Inflammatory macrophage treated with lipopolysaccharide for 1 hour (primary cell): ENCODE measurements around the gene SP140.
"Not testable (repeated sequence)": the region's sequence is repeated elsewhere in the genome, so short reads cannot be mapped to it uniquely, and the experiment has no call there.

Experiments
- DNase-seq, 2 donors: peaks; one replicate each; pipeline ENCODE4 v3.0.0-alpha.2; 2020 to 2022

The SP140 gene

DNA sequence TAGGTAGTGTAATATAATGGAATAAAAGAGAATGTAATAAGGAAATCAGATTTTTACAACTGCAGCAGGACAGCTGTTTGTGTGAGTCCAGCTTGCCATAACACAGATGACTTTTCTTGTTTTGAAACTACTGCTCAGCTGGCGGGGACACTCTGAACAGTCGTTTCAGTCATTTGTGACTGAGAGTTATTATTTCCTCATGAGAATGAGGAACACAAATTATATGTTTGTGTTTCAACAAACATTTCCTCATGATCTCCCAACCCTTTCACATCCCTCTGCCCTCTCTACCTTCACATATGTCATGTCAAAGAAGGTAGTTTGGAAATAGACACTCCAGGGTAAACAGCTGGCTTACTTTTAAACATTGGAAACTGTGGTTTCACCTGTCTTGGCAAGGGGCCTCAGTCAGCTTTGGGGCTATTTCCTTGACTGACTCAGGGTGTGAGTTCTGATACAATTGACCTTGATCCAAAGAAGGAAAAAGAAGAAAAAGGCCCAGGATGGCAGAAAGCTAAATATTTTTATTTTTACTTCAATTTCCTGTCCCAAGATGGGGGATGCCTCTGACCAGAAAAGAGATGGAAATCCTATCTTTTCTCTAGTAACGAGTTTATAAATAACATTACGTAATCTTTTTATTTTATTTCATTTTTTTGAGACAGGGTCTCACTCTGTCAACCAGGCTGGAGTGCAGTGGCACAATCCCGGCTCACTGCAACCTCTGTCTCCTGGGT is 102.0 kb downstream of the SP140 start:
- DNase-seq, result peak; percentile 73 to 81

DNA sequence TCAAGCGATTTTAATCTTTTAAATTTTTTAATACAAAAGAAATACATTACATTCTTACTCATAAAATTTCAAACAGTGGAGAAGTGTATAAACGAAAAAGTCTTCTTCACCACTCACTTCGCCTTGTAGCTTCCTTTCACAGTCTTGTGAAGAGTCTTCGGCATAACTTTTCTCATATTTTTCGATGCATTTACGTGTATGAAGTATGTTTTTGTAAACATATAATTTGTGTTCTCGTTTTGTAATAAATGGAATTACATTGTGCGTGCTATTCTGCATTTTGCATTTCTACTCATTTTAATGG is 102.6 kb downstream of the SP140 start:
- DNase-seq, result no peak

DNA sequence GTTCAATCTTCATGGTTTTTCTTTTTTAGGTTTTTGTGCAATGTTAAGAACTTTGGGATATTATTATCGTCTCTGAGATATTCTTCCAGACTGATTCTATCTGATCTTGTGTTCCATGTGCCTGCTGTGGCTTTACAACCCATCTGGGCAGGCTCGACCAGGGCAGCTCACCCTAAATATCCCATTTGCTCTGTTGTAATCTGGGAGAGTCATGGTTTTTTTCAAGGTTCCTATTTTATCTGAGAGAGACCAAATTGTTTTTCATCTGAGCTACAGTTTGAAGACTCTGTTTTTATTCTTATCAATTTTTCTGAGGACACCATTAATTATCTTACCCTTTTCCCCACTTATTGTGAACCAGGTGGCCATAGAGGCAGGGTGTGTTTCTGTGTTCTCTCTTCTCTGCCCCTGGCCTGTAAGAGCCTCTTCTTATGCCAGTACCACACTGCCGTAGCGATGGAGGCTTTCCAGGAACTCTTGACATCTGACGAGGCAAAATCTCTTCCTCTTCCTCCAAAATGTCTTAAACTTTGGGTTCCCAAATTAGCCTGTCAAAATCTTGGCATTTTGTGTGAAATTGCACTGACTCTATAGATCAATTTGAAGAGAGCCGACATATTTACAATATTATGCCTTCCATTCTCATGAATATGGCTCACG is 104.5 kb downstream of the SP140 start:
- DNase-seq, result peak; percentile 56 to 68

DNA sequence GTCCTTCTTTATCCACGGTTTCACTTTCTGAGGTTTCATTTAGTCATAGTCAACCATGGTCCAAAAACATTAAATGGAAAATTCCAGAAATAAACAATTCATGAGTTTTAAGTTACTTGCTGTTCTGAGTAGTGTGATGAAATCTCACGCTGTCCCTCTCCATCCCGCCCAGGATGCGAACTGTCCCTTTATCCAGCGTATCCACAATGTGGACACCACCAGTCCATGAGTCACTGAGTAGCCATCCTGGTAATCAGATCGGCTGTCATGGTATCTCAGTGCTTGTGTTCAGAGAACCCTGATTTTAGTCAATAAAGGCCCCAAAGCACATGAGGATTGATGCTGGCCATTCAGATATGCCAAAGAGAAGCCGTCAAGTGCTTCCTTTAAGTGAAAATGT is 105.2 kb downstream of the SP140 start:
- DNase-seq, result peak in 1 of 2 donors; percentile 20

DNA sequence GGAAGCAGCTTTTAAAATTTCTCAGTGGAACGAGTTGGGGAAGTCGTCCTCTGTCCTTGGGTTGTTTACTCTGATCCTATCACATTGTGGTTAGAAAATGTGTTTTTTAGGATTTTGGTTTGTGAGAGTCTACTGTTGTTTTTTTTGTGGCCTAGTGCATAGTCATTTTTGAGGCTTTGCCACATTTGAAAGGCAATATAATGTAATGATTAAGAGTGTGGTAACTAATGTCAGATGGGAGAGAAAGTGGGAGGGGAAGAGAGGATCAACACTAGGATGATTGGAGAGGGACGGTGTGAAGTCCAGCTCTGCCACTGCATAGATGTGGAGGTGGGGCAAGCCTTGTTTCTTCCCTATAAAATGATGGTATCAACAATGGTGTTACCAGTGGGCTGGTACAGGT is 109.9 kb downstream of the SP140 start:
- no peak for DNase-seq

DNA sequence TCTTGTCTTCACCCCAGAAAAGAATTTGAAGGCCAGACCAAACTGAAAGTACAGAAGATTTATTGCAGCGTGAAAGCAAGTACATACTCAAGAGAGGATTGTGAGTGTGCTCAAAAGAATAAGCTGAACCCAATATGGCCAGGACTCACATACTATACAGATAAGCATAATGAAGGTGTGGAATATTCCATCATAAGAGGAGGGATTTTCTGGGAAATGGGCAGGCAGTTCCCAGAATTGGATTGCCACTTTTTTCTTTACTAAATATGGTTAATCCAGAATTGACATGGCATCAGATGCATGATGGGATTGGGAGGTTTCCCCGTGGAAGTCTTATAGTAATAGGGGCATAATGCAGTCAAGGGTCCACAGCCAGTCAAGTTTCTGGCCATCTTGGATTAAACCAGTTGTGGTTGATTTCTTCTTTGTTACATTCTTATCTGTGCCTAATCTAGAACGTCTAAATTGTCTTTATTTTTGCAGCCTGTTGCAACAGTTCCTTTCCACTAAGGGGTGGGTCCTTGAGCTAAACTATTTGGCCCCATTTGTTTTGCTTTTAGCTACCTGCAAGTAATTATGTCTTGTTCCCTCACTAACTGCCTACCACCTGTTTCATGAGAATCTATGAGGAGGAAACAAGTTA is 110.4 kb downstream of the SP140 start:
- no peak for DNase-seq

DNA sequence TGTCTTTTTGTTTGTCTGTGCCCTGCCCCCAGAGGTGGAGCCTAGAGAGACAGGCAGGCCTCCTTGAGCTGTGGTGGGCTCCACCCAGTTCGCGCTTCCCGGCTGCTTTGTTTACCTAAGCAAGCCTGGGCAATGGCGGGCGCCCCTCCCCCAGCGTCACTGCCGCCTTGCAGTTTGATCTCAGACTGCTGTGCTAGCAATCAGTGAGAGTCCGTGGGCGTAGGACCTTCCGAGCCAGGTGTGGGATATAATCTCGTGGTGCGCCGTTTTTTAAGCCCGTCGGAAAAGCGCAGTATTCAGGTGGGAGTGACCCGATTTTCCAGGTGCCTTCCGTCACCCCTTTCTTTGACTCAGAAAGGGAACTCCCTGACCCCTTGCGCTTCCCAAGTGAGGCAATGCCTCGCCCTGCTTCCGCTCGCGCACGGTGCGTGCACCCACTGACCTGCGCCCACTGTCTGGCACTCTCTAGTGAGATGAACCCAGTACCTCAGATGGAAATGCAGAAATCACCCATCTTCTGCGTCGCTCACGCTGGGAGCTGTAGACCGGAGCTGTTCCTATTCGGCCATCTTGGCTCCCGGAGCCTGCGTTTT is 116.5 kb downstream of the SP140 start:
- DNase-seq, result not testable (repeated sequence)

DNA sequence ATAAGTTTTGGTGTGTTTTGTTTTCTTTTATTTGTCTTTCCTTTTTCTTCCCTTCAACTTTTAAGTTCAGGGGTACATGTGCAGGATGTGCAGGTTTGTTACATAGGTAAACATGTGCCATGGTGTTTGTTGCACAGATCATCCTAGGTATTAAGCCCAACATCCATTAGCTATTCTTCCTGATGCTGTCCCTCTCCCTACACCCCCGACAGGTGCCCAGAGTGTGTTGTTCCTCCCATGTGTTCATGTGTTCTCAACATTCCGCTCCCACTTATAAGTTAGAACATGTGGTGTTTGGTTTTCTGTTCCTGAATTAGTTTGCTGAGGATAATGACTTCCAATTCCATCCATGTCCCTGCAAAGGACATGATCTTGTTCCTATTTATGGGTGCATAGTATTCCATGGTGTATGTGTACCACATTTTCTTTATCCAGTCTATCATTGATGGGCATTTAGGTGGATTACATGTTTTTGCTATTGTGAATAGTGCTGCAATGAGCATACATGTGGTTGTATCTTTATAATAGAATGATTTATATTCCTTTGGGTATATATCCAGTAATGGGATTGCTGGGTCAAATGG is 117.6 kb downstream of the SP140 start:
- not testable (repeated sequence) for DNase-seq

DNA sequence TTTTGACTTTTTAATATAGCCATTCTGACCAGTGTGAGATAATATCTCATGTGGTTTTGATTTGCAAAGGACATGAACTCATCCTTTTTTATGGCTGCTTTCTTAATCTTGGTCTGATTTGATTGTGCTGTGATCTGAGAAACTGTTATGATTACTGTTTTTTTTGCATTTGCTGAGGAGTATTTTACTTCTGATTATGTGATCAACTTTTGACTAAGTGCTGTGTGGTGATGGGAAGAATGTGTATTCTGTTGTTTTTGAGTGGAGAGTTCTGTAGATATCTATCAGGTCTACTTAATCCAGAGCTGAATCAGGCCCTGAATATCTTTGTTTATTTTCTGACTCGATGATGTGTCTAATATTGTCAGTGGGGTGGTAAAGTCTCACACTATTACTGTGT is 118.2 kb downstream of the SP140 start:
- no peak for DNase-seq

DNA sequence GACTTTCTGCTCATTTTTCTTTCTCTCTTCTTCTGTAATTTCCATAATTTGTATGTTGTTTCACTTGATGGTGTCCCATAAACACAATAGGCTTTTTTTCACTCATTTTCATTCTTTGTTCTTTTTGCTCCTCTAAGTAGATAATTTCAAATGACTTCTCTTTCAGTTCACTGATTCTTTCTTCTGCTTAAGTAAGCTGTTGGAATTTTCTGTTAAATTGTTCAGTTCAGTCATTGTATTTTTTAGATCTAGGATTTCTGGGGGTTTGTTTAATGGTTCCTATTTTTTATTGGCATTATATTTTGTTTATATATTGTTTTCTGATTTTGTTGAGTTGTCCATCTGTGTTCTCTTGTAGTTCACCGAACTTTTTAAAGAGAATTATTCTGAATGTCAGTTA is 120.9 kb downstream of the SP140 start:
- DNase-seq, result no peak

DNA sequence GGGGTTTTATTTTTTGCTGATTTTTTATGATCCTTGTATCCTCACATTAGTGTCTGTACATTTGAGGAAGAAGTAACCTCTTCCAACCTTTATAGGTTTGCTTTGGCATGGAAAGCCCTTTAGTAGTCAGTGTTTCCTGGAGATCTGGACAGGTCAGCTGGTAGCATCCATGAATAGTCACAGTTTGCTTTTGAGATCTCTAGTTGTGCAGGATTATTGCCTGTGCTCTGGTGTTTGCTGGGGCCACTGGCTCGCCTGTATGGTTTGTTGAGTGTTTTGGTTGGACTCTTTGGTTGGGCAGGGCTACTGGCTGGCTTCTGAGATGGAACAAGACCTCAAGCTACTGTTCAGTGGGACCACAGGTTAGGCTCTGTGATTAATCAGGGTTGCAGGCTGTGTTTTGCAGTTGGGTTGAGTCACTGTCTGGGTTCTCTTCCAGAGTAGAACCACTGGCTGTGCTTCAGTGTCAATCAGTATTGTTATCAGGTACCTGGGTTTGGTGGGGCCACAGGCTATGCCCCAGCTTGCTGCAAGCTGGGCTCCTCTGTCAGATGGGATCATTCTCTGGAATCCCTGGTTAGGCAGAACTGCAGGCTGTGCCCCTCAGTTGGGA is 121.5 kb downstream of the SP140 start:
- no peak for DNase-seq

DNA sequence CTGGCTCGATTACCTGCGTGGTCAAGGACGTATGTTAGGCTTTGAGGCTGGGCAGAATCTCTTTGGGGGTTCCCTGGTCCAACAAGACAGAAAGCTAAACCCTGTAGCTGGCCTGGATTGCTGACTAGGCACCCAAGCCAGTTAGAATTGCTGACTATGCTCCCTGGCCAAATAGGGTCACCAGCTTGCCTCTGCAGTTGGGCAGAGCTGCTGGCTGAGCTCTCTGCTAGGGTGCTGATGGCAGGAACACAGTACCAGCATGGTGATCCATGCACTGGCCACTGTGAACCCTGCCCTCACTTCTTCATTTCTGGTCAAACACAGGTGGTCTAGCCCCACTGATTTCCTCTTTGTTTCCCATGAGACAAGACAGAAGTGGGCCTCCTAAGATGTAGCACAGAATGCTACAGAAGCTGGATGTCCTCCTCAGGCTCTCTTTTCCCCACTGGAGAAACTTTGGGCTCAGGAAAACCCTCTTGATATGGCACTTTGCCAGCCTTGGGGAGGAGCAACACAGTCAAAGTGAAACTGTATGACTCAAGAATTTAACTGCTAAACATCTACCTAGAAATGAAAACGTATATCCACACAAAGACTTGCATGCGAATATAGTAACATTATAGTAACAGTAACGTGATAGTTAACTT is 122.2 kb downstream of the SP140 start:
- DNase-seq, result no peak

DNA sequence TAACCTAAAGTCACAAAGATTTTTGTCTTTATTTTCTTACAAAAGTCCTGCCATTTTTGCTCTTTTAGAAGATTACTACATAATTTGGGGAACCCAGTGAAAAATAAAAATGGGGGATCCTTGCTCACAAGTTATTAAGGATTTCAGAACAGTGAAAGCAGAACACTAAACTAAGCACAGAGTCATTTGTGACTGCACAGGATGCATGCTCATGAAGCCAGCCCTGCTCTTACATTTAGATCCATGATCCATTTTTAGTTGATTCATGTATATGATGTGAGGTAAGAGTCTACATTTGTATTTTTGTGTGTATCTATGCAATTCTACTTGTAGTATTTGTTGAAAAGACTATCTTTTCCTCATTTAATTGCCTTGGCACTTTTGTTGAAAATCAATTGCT is 123.3 kb downstream of the SP140 start:
- no peak for DNase-seq

DNA sequence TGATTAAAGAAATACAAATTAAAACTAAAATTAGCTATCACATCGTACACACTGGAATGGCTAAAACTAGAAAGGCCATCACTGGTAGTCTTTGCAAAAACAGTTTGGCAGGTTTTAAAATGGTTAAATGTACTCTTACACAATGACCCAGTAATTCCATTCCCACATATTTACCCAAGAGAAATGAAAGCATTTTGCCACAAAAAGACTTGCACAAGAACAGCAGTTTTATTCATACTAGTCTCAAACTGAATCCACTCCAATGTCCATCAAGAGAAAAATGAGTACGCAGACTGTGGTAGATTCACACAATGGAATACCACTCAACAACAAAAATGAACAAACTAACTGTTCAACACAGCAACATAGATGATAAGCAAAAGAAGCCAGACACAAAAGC is 130.5 kb downstream of the SP140 start:
- DNase-seq, result no peak

DNA sequence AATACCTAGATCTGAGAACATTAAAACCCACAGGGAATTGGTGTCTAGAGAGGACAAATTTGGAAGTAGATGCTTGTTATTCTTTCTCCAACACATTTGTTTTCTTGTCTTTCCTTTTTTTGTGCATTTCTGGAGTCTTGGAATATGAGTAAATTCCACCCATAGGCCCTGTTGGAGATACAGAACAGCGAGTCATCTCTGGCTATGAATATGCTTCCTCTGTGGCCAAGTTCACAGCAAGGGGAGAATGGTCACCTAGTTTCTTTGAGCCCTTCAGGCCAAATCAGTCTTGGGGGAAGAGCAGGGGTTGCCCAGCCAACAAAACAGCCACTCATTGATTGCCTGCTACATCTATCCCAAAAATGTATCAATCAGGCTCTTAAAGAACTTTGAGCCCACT is 132.8 kb downstream of the SP140 start:
- no peak for DNase-seq

DNA sequence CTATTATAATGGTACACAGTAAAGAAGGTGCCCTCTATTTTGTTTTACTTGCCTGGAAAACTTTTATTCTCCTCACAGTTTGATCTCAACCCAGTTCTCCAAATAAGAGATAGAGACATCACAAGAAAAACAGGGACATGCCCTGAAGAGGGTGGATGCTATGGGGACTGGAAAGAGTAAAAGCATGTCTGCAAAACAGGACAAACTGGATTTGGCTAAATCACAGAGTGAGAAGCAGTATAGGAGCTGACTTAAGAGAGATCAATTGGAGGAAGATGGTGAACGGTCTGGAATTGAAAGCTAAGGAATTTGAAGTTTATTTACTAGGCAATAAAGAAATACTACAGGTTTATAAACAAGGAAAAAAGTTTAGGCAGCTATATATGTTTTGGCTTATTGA is 134.5 kb downstream of the SP140 start:
- no peak for DNase-seq

DNA sequence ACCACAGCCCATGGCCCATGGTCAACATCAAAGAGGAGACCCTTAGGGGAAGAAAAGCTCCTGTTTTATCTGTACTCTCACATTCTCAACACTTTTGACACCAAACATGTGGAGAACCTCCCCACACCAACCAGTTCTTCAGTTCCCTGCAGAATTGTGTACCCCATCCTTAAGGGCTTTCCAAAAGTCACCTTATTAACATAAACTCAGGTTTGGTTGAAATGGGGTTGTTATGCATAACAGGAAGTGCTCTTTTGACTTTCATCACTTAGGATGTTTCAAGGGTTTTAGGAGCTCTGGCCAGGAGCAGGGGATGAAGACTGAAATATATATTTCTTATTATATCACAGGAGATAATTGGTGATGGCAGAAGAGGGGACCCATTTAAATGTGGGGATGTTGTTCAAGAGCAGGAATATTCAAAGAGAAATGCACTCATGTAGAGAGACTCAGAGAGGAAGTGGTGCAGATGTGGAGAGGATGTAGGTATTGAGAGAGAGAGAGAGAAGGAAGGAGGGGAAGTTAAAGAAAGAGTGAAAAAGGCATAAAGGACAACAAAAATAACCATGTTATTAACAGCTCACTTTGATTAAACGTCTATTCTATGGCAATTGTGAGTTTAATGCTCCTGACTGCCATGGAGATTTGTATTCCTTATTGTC is 136.6 kb downstream of the SP140 start:
- no peak for DNase-seq
